Measurements from ENCODE around the gene ZNF407.

ZNF407 gene

GRCh38 chr18:75088622-75089211, 491.0 kb downstream of the ZNF407 start:
- no peaks in the 10 kb centered on the region for H3K9me3 ChIP-seq (ENCODE audit: insufficient read depth, low read length)
- no peak overlapping the region for H2AFZ ChIP-seq (ENCODE audit: low read depth, low read length, severe bottlenecking)
- no peaks in the 10 kb centered on the region for H4K20me1 ChIP-seq (ENCODE audit: low read depth, low read length)
- H3F3A ChIP-seq (ENCODE audit: insufficient read depth) = no peaks in the 10 kb centered on the region
- TF ChIP-seq EZH2phosphoT487 (conservative IDR thresholded peaks at IDR 0.05; ENCODE audit: low read length) = no peak
- TF ChIP-seq CTCF (IDR thresholded peaks at IDR 0.05; ENCODE audit: insufficient read depth, low read length, poor library complexity, severe bottlenecking) = no peak
- no peaks in the 10 kb centered on the region for H3K36me3 ChIP-seq (ENCODE audit: low read length)
- H3K27ac ChIP-seq (ENCODE audit: low read depth, low read length) = no peak overlapping the region
- H3K27me3 ChIP-seq (ENCODE audit: low read length) = no peaks in the 10 kb centered on the region
- H3K9me2 ChIP-seq (replicated peaks; ENCODE audit: insufficient read depth, low read length) = no peaks in the 10 kb centered on the region
- H3K4me2 ChIP-seq (ENCODE audit: low read depth, low read length, poor library complexity, severe bottlenecking) = no peak overlapping the region
- H3K4me3 ChIP-seq (ENCODE audit: insufficient read depth, low read length, poor library complexity, severe bottlenecking) = no peak overlapping the region
- H3K9ac ChIP-seq (ENCODE audit: low read length) = no peak overlapping the region
- H3K79me2 ChIP-seq (ENCODE audit: insufficient read depth, low read length) = no peaks in the 10 kb centered on the region

- no peak for TF ChIP-seq EZH2phosphoT487 (conservative IDR thresholded peaks at IDR 0.05; ENCODE audit: low read length)
- TF ChIP-seq CTCF (IDR thresholded peaks at IDR 0.05; ENCODE audit: insufficient read depth, low read length, poor library complexity, severe bottlenecking) = no peak
- no peaks in the 10 kb centered on the region for H3K27me3 ChIP-seq (ENCODE audit: low read length)
Observed at GRCh38 chr18:75089748-75090327, 492.2 kb downstream of the ZNF407 start.

GRCh38 chr18:75090336-75090735, 492.7 kb downstream of the ZNF407 start:
- Histone ChIP-seq H3K4me3 (ENCODE audit: insufficient read depth, low read length, poor library complexity, severe bottlenecking) (no peak overlapping the region), H3K4me2 (ENCODE audit: low read depth, low read length, poor library complexity, severe bottlenecking) (no peak overlapping the region), H3K27me3 (ENCODE audit: low read length) (no peaks in the 10 kb centered on the region), H3K79me2 (ENCODE audit: insufficient read depth, low read length) (no peaks in the 10 kb centered on the region), H3F3A (ENCODE audit: insufficient read depth) (no peaks in the 10 kb centered on the region), H3K9me2 (replicated peaks; ENCODE audit: insufficient read depth, low read length) (no peaks in the 10 kb centered on the region), H2AFZ (ENCODE audit: low read depth, low read length, severe bottlenecking) (no peak overlapping the region), H3K9ac (ENCODE audit: low read length) (no peak overlapping the region), H3K36me3 (ENCODE audit: low read length) (no peaks in the 10 kb centered on the region), H3K27ac (ENCODE audit: low read depth, low read length) (no peak overlapping the region), H3K9me3 (ENCODE audit: insufficient read depth, low read length) (no peaks in the 10 kb centered on the region), H4K20me1 (ENCODE audit: low read depth, low read length) (no peaks in the 10 kb centered on the region)
- TF ChIP-seq EZH2phosphoT487 (conservative IDR thresholded peaks at IDR 0.05; ENCODE audit: low read length) = no peak
- TF ChIP-seq CTCF (IDR thresholded peaks at IDR 0.05; ENCODE audit: insufficient read depth, low read length, poor library complexity, severe bottlenecking) = no peak

More at GRCh38 chr18:75089748-75090327, 492.2 kb downstream of the ZNF407 start:
- H3K79me2 ChIP-seq (ENCODE audit: insufficient read depth, low read length) = no peaks in the 10 kb centered on the region
- no peak overlapping the region for H3K27ac ChIP-seq (ENCODE audit: low read depth, low read length)
- H4K20me1 ChIP-seq (ENCODE audit: low read depth, low read length) = no peaks in the 10 kb centered on the region
- H3K9ac ChIP-seq (ENCODE audit: low read length) = no peak overlapping the region
- no peak overlapping the region for H3K4me3 ChIP-seq (ENCODE audit: insufficient read depth, low read length, poor library complexity, severe bottlenecking)
- H3F3A ChIP-seq (ENCODE audit: insufficient read depth) = no peaks in the 10 kb centered on the region
- no peak overlapping the region for H3K4me2 ChIP-seq (ENCODE audit: low read depth, low read length, poor library complexity, severe bottlenecking)
- no peaks in the 10 kb centered on the region for H3K9me3 ChIP-seq (ENCODE audit: insufficient read depth, low read length)
- H3K9me2 ChIP-seq (replicated peaks; ENCODE audit: insufficient read depth, low read length) = no peaks in the 10 kb centered on the region
- H3K36me3 ChIP-seq (ENCODE audit: low read length) = no peaks in the 10 kb centered on the region
- H2AFZ ChIP-seq (ENCODE audit: low read depth, low read length, severe bottlenecking) = no peak overlapping the region
